SK-N-SH (cell line): ENCODE data around the gene WASF2. TPM values are rescaled to one million over a fixed set of nuclear protein-coding genes. Genes with fewer than 3 reads are reported as not detected.
"Not testable (repeated sequence)": the region's sequence is repeated elsewhere in the genome, so short reads cannot be mapped to it uniquely, and the experiment has no call there.

Source experiments
- CTCF ChIA-PET: fragments of 300-600, 350-600 bp; formaldehyde crosslinking; extraction: SDS; loops from one replicate; lab custom pipeline; 2021; lab: Yijun Ruan, JAX
- POLR2A ChIA-PET: fragments of 350-600 bp; sonication (Branson Sonifier 250); formaldehyde crosslinking; extraction: SDS; loops from one replicate; lab custom pipeline; 2020; ENCODE audit warnings: antibody characterized with exemption, inconsistent platforms; lab: Yijun Ruan, JAX
- DNase-seq: peaks from one replicate; pipeline ENCODE4 v3.0.0; 2012
- H2AFZ ChIP-seq: fragments of 200-600 bp; sonication (generic); 2 replicates; pipeline ENCODE4 v1.8.1; 2016; ENCODE audit warnings: antibody characterized with exemption, mild to moderate bottlenecking, low read depth
- H3F3A ChIP-seq: fragments of 200-600 bp; sonication (generic); replicated peaks from 2 replicates; pipeline ENCODE3; 2016; ENCODE audit warnings: antibody characterized with exemption, mild to moderate bottlenecking; ENCODE audit not compliant: insufficient read depth
- H3K27ac ChIP-seq, 2 experiments: fragments of 200-500 bp in 1 of 2; fragments of 200-600 bp in 1 of 2; sonication (Bioruptor generic) in 1 of 2; sonication (generic), shearing (Covaris generic) in 1 of 2; 2 replicates each; pipeline versions ENCODE4 v1.5.1 to v1.6.1; 2014 to 2016; ENCODE audit warnings: low read depth in 2 of 2, inconsistent platforms in 1 of 2, low read length in 1 of 2, mild to moderate bottlenecking in 1 of 2, mixed read lengths in 1 of 2
- H3K27me3 ChIP-seq: fragments of 200-600 bp; sonication (generic), shearing (Covaris generic); 2 replicates; pipeline ENCODE4 v1.6.1; 2016; ENCODE audit warnings: mixed run types; ENCODE audit not compliant: insufficient read depth
- H3K36me3 ChIP-seq, 2 experiments: fragments of 200-500 bp in 1 of 2; fragments of 200-600 bp in 1 of 2; sonication (Bioruptor generic) in 1 of 2; sonication (generic) in 1 of 2; replicated peaks in 1 of 2; 2 replicates each; pipeline versions ENCODE3 to v1.5.1; 2014 to 2016; ENCODE audit warnings: low read length in 1 of 2, mild to moderate bottlenecking in 1 of 2; ENCODE audit not compliant: insufficient read depth in 2 of 2, control insufficient read depth in 1 of 2
- H3K4me1 ChIP-seq, 2 experiments: fragments of 200-500 bp in 1 of 2; fragments of 200-600 bp in 1 of 2; sonication (Bioruptor generic) in 1 of 2; sonication (generic), shearing (Covaris generic) in 1 of 2; 2 replicates each; pipeline versions ENCODE4 v1.5.1 to v1.6.1; 2014 to 2016; ENCODE audit warnings: low read depth in 1 of 2, low read length in 1 of 2, mixed run types in 1 of 2; ENCODE audit not compliant: insufficient read depth in 2 of 2, control insufficient read depth in 1 of 2
- H3K4me2 ChIP-seq: fragments of 200-600 bp; sonication (generic), shearing (Covaris generic); 2 replicates; pipeline ENCODE4 v1.6.1; 2017; ENCODE audit warnings: mixed run types
- H3K4me3 ChIP-seq, 2 experiments: fragments of 200-500 bp in 1 of 2; fragments of 200-600 bp in 1 of 2; sonication (Bioruptor generic) in 1 of 2; sonication (generic), shearing (Covaris generic) in 1 of 2; 2 replicates each; pipeline versions ENCODE4 v1.5.1 to v1.8.1; 2014 to 2016; ENCODE audit warnings: low read depth in 2 of 2, inconsistent platforms in 1 of 2, low read length in 1 of 2, mild to moderate bottlenecking in 1 of 2, mixed read lengths in 1 of 2, moderate library complexity in 1 of 2
- H3K79me2 ChIP-seq: fragments of 200-600 bp; sonication (generic); 2 replicates; pipeline ENCODE4 v1.8.1; 2017; ENCODE audit warnings: mild to moderate bottlenecking; ENCODE audit not compliant: insufficient read depth
- H3K9ac ChIP-seq: fragments of 200-600 bp; sonication (generic); 2 replicates; pipeline ENCODE4 v1.6.1; 2017; ENCODE audit warnings: mixed run types
- H3K9me2 ChIP-seq: fragments of 200-600 bp; sonication (generic); 2 replicates; pipeline ENCODE4 v1.6.1; 2017; ENCODE audit warnings: mixed run types
- H3K9me3 ChIP-seq: fragments of 200-600 bp; sonication (generic); 2 replicates; pipeline ENCODE4 v1.6.1; 2017; ENCODE audit warnings: mixed run types, mild to moderate bottlenecking, moderate library complexity
- H4K20me1 ChIP-seq: fragments of 200-600 bp; sonication (generic); 2 replicates; pipeline ENCODE4 v1.6.1; 2017; ENCODE audit warnings: mild to moderate bottlenecking, mixed run types; ENCODE audit not compliant: insufficient read depth
- CHD2 ChIP-seq: fragments of 150-350 bp; IDR thresholded peaks from 2 replicates; pipeline ENCODE4 v1.6.1; 2018; ENCODE audit warnings: low read length; ENCODE audit not compliant: partially characterized antibody
- EZH2phosphoT487 ChIP-seq: fragments of 200-600 bp; sonication (generic); IDR thresholded peaks from 2 replicates; pipeline ENCODE4 v1.6.1; 2017; ENCODE audit warnings: low read depth, mixed run types, mild to moderate bottlenecking, antibody characterized with exemption, moderate library complexity, borderline replicate concordance
- NRF1 ChIP-seq: IDR thresholded peaks from 2 replicates; pipeline ENCODE4 v1.6.1; 2012; ENCODE audit warnings: low read depth, mild to moderate bottlenecking, low read length
- POLR2AphosphoS5 ChIP-seq: IDR thresholded peaks from 2 replicates; pipeline ENCODE4 v1.6.1; 2012; ENCODE audit warnings: low read depth, low read length
- RAD21 ChIP-seq: IDR thresholded peaks from 2 replicates; pipeline ENCODE4 v1.6.1; 2012; ENCODE audit warnings: mild to moderate bottlenecking, low read length
- RFX5 ChIP-seq: IDR thresholded peaks from 2 replicates; pipeline ENCODE4 v1.6.1; 2012; ENCODE audit warnings: mild to moderate bottlenecking, improper control_type of control experiment, low read length
- SMC3 ChIP-seq: IDR thresholded peaks from 2 replicates; pipeline ENCODE4 v1.6.1; 2012; ENCODE audit warnings: low read depth, low read length, improper control_type of control experiment
- TCF12 ChIP-seq: IDR thresholded peaks from 2 replicates; pipeline ENCODE4 v1.4.0; 2012
- TEAD4 ChIP-seq: IDR thresholded peaks from 2 replicates; pipeline ENCODE4 v1.4.0; 2012; ENCODE audit warnings: mild to moderate bottlenecking, borderline replicate concordance; ENCODE audit not compliant: insufficient read depth
- WGBS: methylation state at CpG from one replicate; pipeline ENCODE4 v1.1.6; 2017; ENCODE audit warnings: low lambda C conversion rate; 5-methylcytosine and 5-hydroxymethylcytosine counted together
- polyA plus RNA-seq, 3 experiments: library from polyadenylated mRNA; depleted of rRNA; stranded (reverse); fragments of >200 nt; gene quantifications; 2 replicates each; pipeline ENCODE4 v1.2.3, GENCODE V29; 2012
- TF ChIP-seq, protein P1 (sequence below): fragments of 200-600 bp; sonication (generic); IDR thresholded peaks from 2 replicates; pipeline ENCODE4 v1.6.1; 2017; ENCODE audit warnings: antibody characterized with exemption, mild to moderate bottlenecking, moderate library complexity
- TF ChIP-seq, protein P2 (sequence below): IDR thresholded peaks from 2 replicates; pipeline ENCODE4 v1.6.1; 2012; ENCODE audit warnings: mild to moderate bottlenecking, low read depth, low read length, moderate library complexity
- TF ChIP-seq, protein P3 (sequence below): fragments of 150-350 bp; IDR thresholded peaks from 2 replicates; pipeline ENCODE4 v1.6.1; 2016; ENCODE audit warnings: mild to moderate bottlenecking, low read depth, low read length
- TF ChIP-seq, protein P4 (sequence below): IDR thresholded peaks from 2 replicates; pipeline ENCODE4 v1.4.0; 2012; ENCODE audit warnings: low read depth

WASF2 gene
- polyA plus RNA-seq, 1 of the 3 experiments (the other 2 are of a cell fraction) = 27.1 TPM

DNA sequence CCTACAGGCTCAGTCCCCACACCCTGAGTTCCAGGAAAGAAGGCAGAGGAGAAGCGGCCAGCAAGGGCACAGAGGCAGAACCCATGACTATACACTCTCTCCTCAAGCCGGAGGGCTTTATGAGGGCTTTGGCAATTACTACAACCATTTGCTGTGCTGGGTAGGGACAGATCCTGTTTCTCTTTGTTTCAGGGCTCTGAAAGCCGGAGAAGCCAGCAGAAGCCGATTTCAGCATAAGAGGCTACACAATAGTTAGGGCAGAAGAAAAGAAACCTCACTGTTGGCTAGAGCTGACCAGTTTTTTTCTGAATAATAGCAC, 83.6 kb downstream of the WASF2 start:
- Histone ChIP-seq H3K9ac (no peak overlapping the region), H3K27ac (no peak overlapping the region), H3K4me3 (no peak overlapping the region), H3F3A (peaks cover 3% of the 10 kb centered on the region), H3K27me3 (no peaks in the 10 kb centered on the region), H3K9me2 (no peaks in the 10 kb centered on the region), H2AFZ (no peak overlapping the region), H3K36me3 (peaks cover 15 to 38% of the 10 kb centered on the region in 2 experiments), H3K9me3 (no peaks in the 10 kb centered on the region), H3K4me2 (no peak overlapping the region), H3K4me1 (peaks cover 0 to 4% of the 10 kb centered on the region in 2 experiments; a peak in 1 of 4 replicates)
- ChIA-PET POLR2A (no interaction called here), CTCF (interaction anchor here (1.0 kb wide), 1 partner anchor 150 kb away, joined by 3 read pairs; no protein-coding TSS in a partner anchor)
- WGBS = 93% methylated on average over 4 of the region's 4 CpGs
- DNase-seq = no peak
- no peak for TF ChIP-seq CHD2
- TF ChIP-seq SMC3 = no peak
- no peak for TF ChIP-seq EZH2phosphoT487
- TF ChIP-seq NRF1 = no peak
- TF ChIP-seq, all 33 proteins: peak for 0
- Histone ChIP-seq H4K20me1 (no peaks in the 10 kb centered on the region), H3K79me2 (no peaks in the 10 kb centered on the region)

DNA sequence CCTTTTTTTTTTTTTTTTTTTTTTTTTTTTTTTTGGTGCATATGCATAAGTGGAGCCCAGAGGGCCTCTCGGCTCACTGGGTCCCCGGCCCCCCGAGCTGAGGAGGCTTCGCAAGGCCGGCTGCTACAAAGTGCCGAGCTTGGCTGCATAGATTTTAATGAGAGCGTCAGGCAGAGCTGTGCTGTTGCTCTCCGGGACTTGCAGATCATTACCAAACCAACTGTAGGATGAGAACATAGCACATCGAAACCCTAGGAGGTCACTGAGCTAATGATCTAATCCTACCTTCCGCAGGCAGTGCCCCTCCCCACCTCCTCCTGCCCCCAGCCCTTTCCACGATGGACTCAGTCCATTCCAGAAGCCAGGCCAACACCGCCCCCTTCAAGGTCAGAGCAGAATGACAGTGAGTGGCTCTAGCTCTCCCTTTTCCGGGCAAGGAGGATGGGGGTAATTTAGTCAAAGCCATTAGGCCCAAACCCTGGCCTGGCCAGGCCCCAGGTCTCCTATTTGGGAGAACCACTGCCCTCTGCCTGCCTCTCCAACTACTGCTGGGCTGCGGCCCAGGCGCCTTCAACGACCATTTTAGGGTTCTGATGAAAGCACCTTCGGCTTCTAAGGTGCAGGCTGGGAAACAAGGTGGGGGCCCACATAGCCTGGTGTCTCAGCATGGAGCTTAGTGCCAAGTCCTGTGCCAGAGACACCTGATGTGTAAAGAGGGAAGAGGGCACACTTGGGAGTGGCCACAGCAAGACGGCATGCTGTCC, 84.2 kb downstream of the WASF2 start:
- H3K4me3 ChIP-seq, DNase-seq, H3K9ac ChIP-seq, POLR2A ChIA-PET, H3K27ac ChIP-seq, H3K27me3 ChIP-seq, H3K9me3 ChIP-seq, H3K9me2 ChIP-seq, H3F3A ChIP-seq, H3K4me1 ChIP-seq, H2AFZ ChIP-seq, H4K20me1 ChIP-seq, H3K79me2 ChIP-seq, H3K4me2 ChIP-seq: not testable (repeated sequence)
- WGBS = 89% methylated on average over 12 of the region's 18 CpGs
- CTCF ChIA-PET = interaction anchor here (1.1 to 2.4 kb wide), 3 partner anchors 10 to 151 kb away, joined by 5 to 9 read pairs (median 8); no protein-coding TSS in a partner anchor
- peaks cover 15 to 33% of the 10 kb centered on the region in 2 experiments for H3K36me3 ChIP-seq

DNA sequence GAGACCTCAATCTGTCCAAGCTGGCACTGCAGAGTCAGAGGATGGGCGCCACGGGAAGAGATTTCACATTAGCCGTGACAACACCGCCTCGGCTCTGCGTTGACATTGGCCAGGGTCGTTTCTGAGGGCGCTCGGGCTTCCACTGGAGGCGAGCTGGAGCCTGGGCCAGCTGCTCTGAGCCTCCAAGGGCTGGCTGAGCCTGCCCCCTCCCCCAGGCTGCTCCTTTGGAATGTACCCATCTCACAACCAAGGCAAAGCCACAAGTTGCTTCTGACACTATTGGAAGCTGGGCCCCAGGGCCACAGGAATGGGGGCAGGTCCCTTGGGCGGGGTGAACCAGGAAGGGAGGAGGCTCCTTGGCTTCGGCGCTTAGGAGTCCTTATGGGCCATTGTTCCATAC, 84.9 kb downstream of the WASF2 start:
- H3K27ac ChIP-seq = no peak overlapping the region; a peak in 1 of 4 replicates
- H3K9me2 ChIP-seq = no peaks in the 10 kb centered on the region
- no peak overlapping the region for H3K4me2 ChIP-seq
- CTCF ChIA-PET = interaction anchor here (0.8 to 2.4 kb wide), 4 partner anchors 9 to 152 kb away, joined by 3 to 9 read pairs (median 6); no protein-coding TSS in a partner anchor
- H3K4me3 ChIP-seq = no peak overlapping the region
- H3K9me3 ChIP-seq = no peaks in the 10 kb centered on the region
- no peak for DNase-seq
- peaks cover 9 to 26% of the 10 kb centered on the region in 2 experiments for H3K36me3 ChIP-seq
- no peaks in the 10 kb centered on the region for H3K27me3 ChIP-seq
- H3K4me1 ChIP-seq = peaks cover 0 to 4% of the 10 kb centered on the region in 2 experiments; a peak in 1 of 4 replicates
- POLR2A ChIA-PET = no interaction called here
- H3K79me2 ChIP-seq = no peaks in the 10 kb centered on the region
- H2AFZ ChIP-seq = no peak overlapping the region
- WGBS = 92% methylated on average over 11 of the region's 13 CpGs
- H3F3A ChIP-seq = peaks cover 3% of the 10 kb centered on the region
- no peaks in the 10 kb centered on the region for H4K20me1 ChIP-seq
- no peak overlapping the region for H3K9ac ChIP-seq
- TF ChIP-seq NRF1 (no peak), TCF12 (no peak), RFX5 (no peak), TEAD4 (no peak), EZH2phosphoT487 (no peak), POLR2AphosphoS5 (no peak), RAD21 (no peak)
- TF ChIP-seq, protein P1, sequence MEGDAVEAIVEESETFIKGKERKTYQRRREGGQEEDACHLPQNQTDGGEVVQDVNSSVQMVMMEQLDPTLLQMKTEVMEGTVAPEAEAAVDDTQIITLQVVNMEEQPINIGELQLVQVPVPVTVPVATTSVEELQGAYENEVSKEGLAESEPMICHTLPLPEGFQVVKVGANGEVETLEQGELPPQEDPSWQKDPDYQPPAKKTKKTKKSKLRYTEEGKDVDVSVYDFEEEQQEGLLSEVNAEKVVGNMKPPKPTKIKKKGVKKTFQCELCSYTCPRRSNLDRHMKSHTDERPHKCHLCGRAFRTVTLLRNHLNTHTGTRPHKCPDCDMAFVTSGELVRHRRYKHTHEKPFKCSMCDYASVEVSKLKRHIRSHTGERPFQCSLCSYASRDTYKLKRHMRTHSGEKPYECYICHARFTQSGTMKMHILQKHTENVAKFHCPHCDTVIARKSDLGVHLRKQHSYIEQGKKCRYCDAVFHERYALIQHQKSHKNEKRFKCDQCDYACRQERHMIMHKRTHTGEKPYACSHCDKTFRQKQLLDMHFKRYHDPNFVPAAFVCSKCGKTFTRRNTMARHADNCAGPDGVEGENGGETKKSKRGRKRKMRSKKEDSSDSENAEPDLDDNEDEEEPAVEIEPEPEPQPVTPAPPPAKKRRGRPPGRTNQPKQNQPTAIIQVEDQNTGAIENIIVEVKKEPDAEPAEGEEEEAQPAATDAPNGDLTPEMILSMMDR = no peak
- TF ChIP-seq, protein P2, sequence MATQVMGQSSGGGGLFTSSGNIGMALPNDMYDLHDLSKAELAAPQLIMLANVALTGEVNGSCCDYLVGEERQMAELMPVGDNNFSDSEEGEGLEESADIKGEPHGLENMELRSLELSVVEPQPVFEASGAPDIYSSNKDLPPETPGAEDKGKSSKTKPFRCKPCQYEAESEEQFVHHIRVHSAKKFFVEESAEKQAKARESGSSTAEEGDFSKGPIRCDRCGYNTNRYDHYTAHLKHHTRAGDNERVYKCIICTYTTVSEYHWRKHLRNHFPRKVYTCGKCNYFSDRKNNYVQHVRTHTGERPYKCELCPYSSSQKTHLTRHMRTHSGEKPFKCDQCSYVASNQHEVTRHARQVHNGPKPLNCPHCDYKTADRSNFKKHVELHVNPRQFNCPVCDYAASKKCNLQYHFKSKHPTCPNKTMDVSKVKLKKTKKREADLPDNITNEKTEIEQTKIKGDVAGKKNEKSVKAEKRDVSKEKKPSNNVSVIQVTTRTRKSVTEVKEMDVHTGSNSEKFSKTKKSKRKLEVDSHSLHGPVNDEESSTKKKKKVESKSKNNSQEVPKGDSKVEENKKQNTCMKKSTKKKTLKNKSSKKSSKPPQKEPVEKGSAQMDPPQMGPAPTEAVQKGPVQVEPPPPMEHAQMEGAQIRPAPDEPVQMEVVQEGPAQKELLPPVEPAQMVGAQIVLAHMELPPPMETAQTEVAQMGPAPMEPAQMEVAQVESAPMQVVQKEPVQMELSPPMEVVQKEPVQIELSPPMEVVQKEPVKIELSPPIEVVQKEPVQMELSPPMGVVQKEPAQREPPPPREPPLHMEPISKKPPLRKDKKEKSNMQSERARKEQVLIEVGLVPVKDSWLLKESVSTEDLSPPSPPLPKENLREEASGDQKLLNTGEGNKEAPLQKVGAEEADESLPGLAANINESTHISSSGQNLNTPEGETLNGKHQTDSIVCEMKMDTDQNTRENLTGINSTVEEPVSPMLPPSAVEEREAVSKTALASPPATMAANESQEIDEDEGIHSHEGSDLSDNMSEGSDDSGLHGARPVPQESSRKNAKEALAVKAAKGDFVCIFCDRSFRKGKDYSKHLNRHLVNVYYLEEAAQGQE = no peak
- TF ChIP-seq, protein P3, sequence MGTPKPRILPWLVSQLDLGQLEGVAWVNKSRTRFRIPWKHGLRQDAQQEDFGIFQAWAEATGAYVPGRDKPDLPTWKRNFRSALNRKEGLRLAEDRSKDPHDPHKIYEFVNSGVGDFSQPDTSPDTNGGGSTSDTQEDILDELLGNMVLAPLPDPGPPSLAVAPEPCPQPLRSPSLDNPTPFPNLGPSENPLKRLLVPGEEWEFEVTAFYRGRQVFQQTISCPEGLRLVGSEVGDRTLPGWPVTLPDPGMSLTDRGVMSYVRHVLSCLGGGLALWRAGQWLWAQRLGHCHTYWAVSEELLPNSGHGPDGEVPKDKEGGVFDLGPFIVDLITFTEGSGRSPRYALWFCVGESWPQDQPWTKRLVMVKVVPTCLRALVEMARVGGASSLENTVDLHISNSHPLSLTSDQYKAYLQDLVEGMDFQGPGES = no peak
- TF ChIP-seq, protein P4, sequence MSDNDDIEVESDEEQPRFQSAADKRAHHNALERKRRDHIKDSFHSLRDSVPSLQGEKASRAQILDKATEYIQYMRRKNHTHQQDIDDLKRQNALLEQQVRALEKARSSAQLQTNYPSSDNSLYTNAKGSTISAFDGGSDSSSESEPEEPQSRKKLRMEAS = no peak
